Endothelial cell of umbilical vein (primary cell): ENCODE data around the gene CALN1. TPM values are rescaled to one million over a fixed set of nuclear protein-coding genes. Genes with fewer than 3 reads are reported as not detected.

Experiments
- BruUV-seq: library from RNA; stranded (reverse); fragments of 400-500 nt; replicated peaks from 2 replicates; lab custom pipeline; 2021; lab: Mats Ljungman, UMichigan
- CTCF ChIA-PET: fragments of 300-600, 350-600 bp; sonication (Branson Sonifier 250); formaldehyde crosslinking; loops from one replicate; lab custom pipeline; 2021; ENCODE audit warnings: antibody characterized with exemption, inconsistent platforms; lab: Charles Lee
- POLR2A ChIA-PET: fragments of 300-600, 350-600 bp; sonication (Branson Sonifier 250); formaldehyde crosslinking; loops from one replicate; lab custom pipeline; 2021; ENCODE audit warnings: antibody characterized with exemption, inconsistent platforms; lab: Charles Lee
- DNase-seq: peaks from one replicate; pipeline ENCODE4 v3.0.0-alpha.2; 2011; ENCODE audit warnings: low read depth, low spot score
- FAIRE-seq: peaks from 2 replicates; lab custom pipeline; 2011; peaks lifted over from hg19 to GRCh38; lab: Jason Lieb, UNC
- H2AFZ ChIP-seq: 2 replicates; pipeline ENCODE4 v1.6.0; 2012; ENCODE audit warnings: low read depth, low read length, control low read depth, inconsistent platforms
- H3K27ac ChIP-seq: 2 replicates; pipeline ENCODE4 v1.5.1; 2011; ENCODE audit warnings: low read depth, mild to moderate bottlenecking, control low read depth, low read length, moderate library complexity; ENCODE audit not compliant: insufficient read depth
- H3K27me3 ChIP-seq, 2 experiments: 2 replicates each; pipeline versions ENCODE4 v1.6.0 to v1.6.1; 2011; ENCODE audit warnings: low read length in 2 of 2, mixed read lengths in 1 of 2; ENCODE audit not compliant: control insufficient read depth in 2 of 2, insufficient read depth in 2 of 2
- H3K36me3 ChIP-seq, 2 experiments: 2 replicates in 1 of 2; 3 replicates in 1 of 2; pipeline ENCODE4 v1.5.1; 2011; ENCODE audit warnings: low read length in 2 of 2, mild to moderate bottlenecking in 1 of 2, moderate library complexity in 1 of 2; ENCODE audit not compliant: control insufficient read depth in 2 of 2, insufficient read depth in 2 of 2; ENCODE audit errors: extremely low read depth in 1 of 2
- H3K4me1 ChIP-seq: 3 replicates; pipeline ENCODE4 v1.5.1; 2011; ENCODE audit warnings: mild to moderate bottlenecking, low read length; ENCODE audit not compliant: control insufficient read depth, insufficient read depth; ENCODE audit errors: extremely low read depth
- H3K4me2 ChIP-seq: 2 replicates; pipeline ENCODE4 v1.6.1; 2011; ENCODE audit warnings: low read length, control low read depth, mixed read lengths; ENCODE audit not compliant: insufficient read depth
- H3K4me3 ChIP-seq, 3 experiments: fragments of 200-600 bp in 1 of 3; sonication (generic), shearing (Covaris generic) in 1 of 3; replicated peaks in 1 of 3; 2 replicates each; pipeline ENCODE4 v1.5.1; 2011 to 2016; ENCODE audit warnings: control low read depth in 3 of 3, low read length in 3 of 3, mild to moderate bottlenecking in 2 of 3, inconsistent platforms in 1 of 3, low read depth in 1 of 3, moderate library complexity in 1 of 3; ENCODE audit not compliant: insufficient read depth in 1 of 3
- H3K79me2 ChIP-seq: 2 replicates; pipeline ENCODE4 v1.6.0; 2012; ENCODE audit warnings: low read length, inconsistent platforms; ENCODE audit not compliant: control insufficient read depth, insufficient read depth
- H3K9ac ChIP-seq: replicated peaks from 2 replicates; pipeline ENCODE3; 2011; ENCODE audit warnings: low read length, control low read depth; ENCODE audit not compliant: insufficient read depth; ENCODE audit errors: extremely low read depth
- H3K9me1 ChIP-seq: replicated peaks from 3 replicates; pipeline ENCODE4 v1.6.0; 2011; ENCODE audit warnings: mild to moderate bottlenecking, low read length; ENCODE audit not compliant: control insufficient read depth, insufficient read depth; ENCODE audit errors: extremely low read depth
- H3K9me3 ChIP-seq: replicated peaks from 2 replicates; pipeline ENCODE4 v1.5.1; 2012; ENCODE audit warnings: low read length, inconsistent platforms; ENCODE audit not compliant: control insufficient read depth, insufficient read depth
- H4K20me1 ChIP-seq: replicated peaks from 2 replicates; pipeline ENCODE3; 2011; ENCODE audit warnings: mild to moderate bottlenecking, low read length; ENCODE audit not compliant: control insufficient read depth, insufficient read depth; ENCODE audit errors: extremely low read depth
- CTCF ChIP-seq, 2 donors: IDR thresholded peaks; 1 replicate in 1 of 2; 2 replicates in 1 of 2; pipeline ENCODE4 v1.5.1; 2011; ENCODE audit warnings: low read length in 2 of 2, mild to moderate bottlenecking in 2 of 2, moderate library complexity in 2 of 2, control low read depth in 1 of 2, inconsistent platforms in 1 of 2, low read depth in 1 of 2; ENCODE audit not compliant: insufficient read depth in 1 of 2; ENCODE audit errors: extremely low read depth in 1 of 2
- EZH2 ChIP-seq: IDR thresholded peaks from 2 replicates; pipeline ENCODE4 v1.6.1; 2012; ENCODE audit warnings: borderline replicate concordance, low read depth, mild to moderate bottlenecking, moderate library complexity, low read length, inconsistent platforms; ENCODE audit not compliant: severe bottlenecking
- FOS ChIP-seq: IDR thresholded peaks from 2 replicates; pipeline ENCODE4 v1.6.1; 2011; ENCODE audit warnings: mild to moderate bottlenecking, low read length, moderate library complexity, borderline replicate concordance; ENCODE audit not compliant: insufficient read depth
- GATA2 ChIP-seq: IDR thresholded peaks from 2 replicates; pipeline ENCODE4 v1.7.0; 2011; ENCODE audit warnings: low read depth, mild to moderate bottlenecking, moderate library complexity, mixed read lengths, low read length; ENCODE audit not compliant: insufficient read length, insufficient read depth
- JUN ChIP-seq: IDR thresholded peaks from 2 replicates; pipeline ENCODE4 v1.6.1; 2011; ENCODE audit warnings: borderline replicate concordance, low read depth; ENCODE audit not compliant: insufficient read length, insufficient read depth
- MAX ChIP-seq: IDR thresholded peaks from 2 replicates; pipeline ENCODE4 v1.6.1; 2011; ENCODE audit not compliant: insufficient read depth, insufficient read length
- MYC ChIP-seq: IDR thresholded peaks from one replicate; pipeline ENCODE4 v1.6.1; 2011; ENCODE audit warnings: mild to moderate bottlenecking, low read depth, low read length
- POLR2A ChIP-seq: IDR thresholded peaks from 2 replicates; pipeline ENCODE4 v1.6.1; 2012; ENCODE audit warnings: low read depth, mild to moderate bottlenecking, control low read depth, low read length
- POLR2AphosphoS5 ChIP-seq: IDR thresholded peaks from 2 replicates; pipeline ENCODE4 v1.6.1; 2012; ENCODE audit warnings: low read depth, mild to moderate bottlenecking, control low read depth, low read length, moderate library complexity; ENCODE audit not compliant: insufficient read depth
- dilution Hi-C: fragments of 300-500 bp; cut with MboI; formaldehyde crosslinking; loops from one replicate; pipeline ENCODE4 v1.15.0; 2019; ENCODE audit warnings: low sequenced_read_pairs; ENCODE audit not compliant: extremely low pct_ligation_motif_present
- intact Hi-C: fragments of 100-400 bp; cut with micrococcal nuclease; formaldehyde crosslinking; loops from one replicate; pipeline ENCODE4 v1.10.0; 2022
- polyA plus RNA-seq, 4 experiments: library from polyadenylated mRNA; depleted of rRNA in 3 of 4; stranded (reverse) in 3 of 4; unstranded in 1 of 4; fragments of >200 nt; gene quantifications; 2 replicates each; pipeline versions ENCODE4 v1.2.1 to v1.2.3, GENCODE V29; 2011 to 2012; ENCODE audit warnings: missing spikeins in 1 of 4
- total RNA-seq: library from RNA; stranded (reverse); gene quantifications from 2 replicates; pipeline ENCODE4 v1.2.3, GENCODE V29; 2021

Gene CALN1
- total and polyA plus RNA-seq, 2 donors (not counting 3 experiments of a cell fraction or from before 2014, with no cell fraction given) = not detected

GRCh38 chr7:72078856-72079255 lies 333.3 kb downstream of the CALN1 start:
- Histone ChIP-seq H3K4me2 (no peak overlapping the region), H3K27ac (no peak overlapping the region), H3K9ac (no peak overlapping the region), H3K4me1 (no peaks in the 10 kb centered on the region), H3K79me2 (no peaks in the 10 kb centered on the region), H3K9me3 (peaks cover 6% of the 10 kb centered on the region), H4K20me1 (no peaks in the 10 kb centered on the region), H2AFZ (no peak overlapping the region), H3K27me3 (no peaks in the 10 kb centered on the region), H3K9me1 (no peaks in the 10 kb centered on the region), H3K4me3 (no peak overlapping the region), H3K36me3 (no peaks in the 10 kb centered on the region)
- FAIRE-seq = no peak
- dilution Hi-C loops = no loop called here
- no TSS peak for BruUV-seq
- intact Hi-C loops = no loop called here
- ChIA-PET CTCF (no interaction called here), POLR2A (no interaction called here)
- no peak for TF ChIP-seq MYC
- no peak for TF ChIP-seq POLR2A
- TF ChIP-seq POLR2AphosphoS5 = no peak
- TF ChIP-seq CTCF (IDR thresholded peaks at IDR 0.05; ENCODE audit: extremely low read depth in 1 of 2, insufficient read depth in 1 of 2, low read depth in 1 of 2, low read length in 2 of 2) = no peak
- no peak for TF ChIP-seq FOS
- TF ChIP-seq GATA2 = no peak
- no peak for TF ChIP-seq JUN
- TF ChIP-seq MAX = no peak
- TF ChIP-seq EZH2 = no peak
- no peak for DNase-seq
